ENCODE data around the gene QRICH1. TPM values are rescaled to one million over a fixed set of nuclear protein-coding genes. Genes with fewer than 3 reads are reported as not detected.

The QRICH1 gene
- total RNA-seq, 1 experiment from 2014 or later, result 80.0 TPM

DNA sequence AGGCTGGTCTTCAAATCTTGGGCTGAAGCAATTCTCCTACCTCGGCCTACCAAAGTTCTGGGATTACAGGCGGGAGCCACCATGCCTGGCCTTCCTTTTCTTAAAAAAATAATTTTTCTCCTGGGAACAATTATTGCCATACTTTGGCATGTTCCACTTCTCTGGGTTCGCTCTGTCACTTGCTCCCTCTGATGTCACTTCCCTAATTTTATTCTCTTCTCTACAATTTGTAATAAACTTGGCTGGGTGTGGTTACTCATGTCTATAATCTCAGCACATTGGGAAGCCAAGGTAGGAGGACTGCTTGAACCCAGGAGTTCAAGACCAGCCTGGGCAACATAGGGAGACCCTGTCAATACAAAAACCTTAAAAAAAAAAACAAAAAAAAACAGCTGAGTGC is 58.6 kb downstream of the QRICH1 start:
- no peaks in the 10 kb centered on the region for H4K20me1 ChIP-seq (ENCODE audit: insufficient read depth, low read depth, low read length)

DNA sequence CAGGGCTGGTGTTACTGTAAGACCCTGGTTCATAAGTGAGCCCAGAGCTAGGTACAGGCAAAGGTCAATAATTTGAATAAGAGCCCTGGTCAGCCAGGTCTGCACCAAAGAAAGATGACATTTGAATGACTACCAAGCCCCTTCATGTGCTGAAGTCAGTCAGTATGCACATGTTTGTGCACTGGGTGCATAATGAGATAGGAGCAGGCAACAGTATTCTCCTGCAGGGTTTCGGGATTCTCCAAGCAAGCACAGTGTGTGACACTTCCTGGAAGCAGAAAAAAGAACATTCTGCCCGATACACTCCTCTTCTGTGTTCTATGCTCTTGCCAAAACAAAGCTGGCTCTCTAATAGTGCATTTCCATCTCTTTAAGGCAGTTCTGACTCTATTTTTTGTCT is 59.2 kb downstream of the QRICH1 start:
- Histone ChIP-seq H3K36me3 (ENCODE audit: insufficient read depth, low read length) (peaks cover 26% of the 10 kb centered on the region; the same call in 1 of the 2 replicates), H3K4me3 (ENCODE audit: low read length) (no peak overlapping the region), H3K4me1 (ENCODE audit: low read length) (peaks cover 2% of the 10 kb centered on the region), H3K9ac (ENCODE audit: low read length) (no peak overlapping the region), H3K27ac (ENCODE audit: low read length) (no peak overlapping the region), H3K27me3 (ENCODE audit: low read length) (no peaks in the 10 kb centered on the region), H3K4me2 (ENCODE audit: low read depth, low read length, poor library complexity, severe bottlenecking) (no peak overlapping the region), H3K9me2 (replicated peaks; ENCODE audit: insufficient read depth, low read length) (no peaks in the 10 kb centered on the region), H3K79me2 (ENCODE audit: low read length) (0 out of 2 replicates have a peak, but pooled peaks cover 3% of the 10 kb centered on the region), H2AFZ (ENCODE audit: low read length) (no peak overlapping the region), H4K20me1 (ENCODE audit: insufficient read depth, low read depth, low read length) (no peaks in the 10 kb centered on the region), H3K9me3 (ENCODE audit: low read length) (no peaks in the 10 kb centered on the region)
- no peak for DNase-seq

More for the DNA sequence above, 58.6 kb downstream of the QRICH1 start:
- Histone ChIP-seq H3K4me2 (ENCODE audit: low read depth, low read length, poor library complexity, severe bottlenecking) (no peak overlapping the region), H3K9ac (ENCODE audit: low read length) (no peak overlapping the region), H3K36me3 (ENCODE audit: insufficient read depth, low read length) (peaks cover 26% of the 10 kb centered on the region; the same call in 1 of the 2 replicates), H3K9me3 (ENCODE audit: low read length) (no peaks in the 10 kb centered on the region), H3K79me2 (ENCODE audit: low read length) (0 out of 2 replicates have a peak, but pooled peaks cover 3% of the 10 kb centered on the region), H3K27ac (ENCODE audit: low read length) (no peak overlapping the region), H3K27me3 (ENCODE audit: low read length) (no peaks in the 10 kb centered on the region), H3K4me1 (ENCODE audit: low read length) (no peaks in the 10 kb centered on the region), H3K9me2 (replicated peaks; ENCODE audit: insufficient read depth, low read length) (no peaks in the 10 kb centered on the region), H2AFZ (ENCODE audit: low read length) (no peak overlapping the region), H3K4me3 (ENCODE audit: low read length) (no peak overlapping the region)
- no peak for DNase-seq

DNA sequence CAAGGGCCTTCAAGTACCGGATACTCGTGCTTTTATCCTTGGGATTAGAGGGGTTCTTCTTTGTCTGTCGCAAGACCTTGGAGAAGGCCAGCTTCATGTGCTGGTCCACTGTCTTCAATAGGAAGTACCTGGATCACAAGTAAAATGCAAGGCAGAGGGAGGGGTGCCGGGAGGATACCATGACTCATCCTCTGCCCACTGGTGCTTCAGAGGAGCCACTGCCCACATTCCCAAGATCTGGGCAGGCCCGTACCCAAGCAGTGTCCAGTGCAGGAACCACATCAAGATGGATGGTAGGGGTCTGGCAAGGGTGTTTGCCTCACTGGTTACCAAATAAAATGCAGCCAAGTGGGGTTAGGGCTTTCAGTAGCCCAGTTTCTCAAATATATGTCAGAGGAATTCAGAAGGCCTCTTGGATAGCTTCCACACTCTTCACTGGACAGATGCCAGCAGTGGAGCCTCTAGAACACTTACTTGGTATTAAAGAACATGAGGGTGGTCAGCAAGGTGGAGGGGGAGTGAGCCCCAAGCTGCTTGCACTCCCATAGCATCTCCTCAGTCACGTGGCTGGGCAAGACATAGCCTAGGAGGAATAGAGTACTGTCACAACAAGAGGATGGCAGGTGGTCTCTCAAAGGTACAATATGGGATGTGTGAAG is 61.1 kb downstream of the QRICH1 start:
- H3K36me3 ChIP-seq (ENCODE audit: insufficient read depth, low read length), result peaks cover 32% of the 10 kb centered on the region; the same call in 1 of the 2 replicates
- H2AFZ ChIP-seq (ENCODE audit: low read length), result no peak overlapping the region

DNA sequence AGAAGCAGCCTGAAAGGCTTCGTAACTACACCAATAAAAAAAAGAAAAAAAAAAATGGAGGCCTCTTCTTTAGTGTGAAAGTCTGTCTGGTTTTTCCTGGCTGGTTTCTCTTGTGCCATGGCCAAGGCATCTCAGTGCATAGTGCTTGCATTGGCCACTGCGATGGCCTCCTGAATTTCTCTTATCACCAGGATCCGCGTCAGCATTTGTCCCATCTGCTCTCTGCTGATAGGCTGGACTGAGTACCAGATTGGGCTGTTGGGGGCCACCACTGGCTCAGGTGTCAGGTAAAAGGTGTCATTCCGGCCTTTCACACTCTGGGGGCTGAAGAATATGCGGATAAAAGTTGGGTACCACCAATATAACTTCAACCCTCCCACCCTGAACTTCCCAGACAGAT is 63.5 kb downstream of the QRICH1 start:
- H3K36me3 ChIP-seq (ENCODE audit: insufficient read depth, low read length), result peaks cover 41% of the 10 kb centered on the region; the same call in 1 of the 2 replicates
- H3K4me1 ChIP-seq (ENCODE audit: low read length), result peaks cover 43% of the 10 kb centered on the region
- H3K79me2 ChIP-seq (ENCODE audit: low read length), result peaks cover 31% of the 10 kb centered on the region
- no peak for DNase-seq
- no peak overlapping the region for H2AFZ ChIP-seq (ENCODE audit: low read length)
- H3K27me3 ChIP-seq (ENCODE audit: low read length), result no peaks in the 10 kb centered on the region
- H3K9me3 ChIP-seq (ENCODE audit: low read length), result no peaks in the 10 kb centered on the region
- no peaks in the 10 kb centered on the region for H3K9me2 ChIP-seq (replicated peaks; ENCODE audit: insufficient read depth, low read length)
- H4K20me1 ChIP-seq (ENCODE audit: insufficient read depth, low read depth, low read length), result peaks cover 1% of the 10 kb centered on the region; the same call in 1 of the 2 replicates
- H3K4me2 ChIP-seq (ENCODE audit: low read depth, low read length, poor library complexity, severe bottlenecking), result no peak overlapping the region
- H3K4me3 ChIP-seq (ENCODE audit: low read length), result no peak overlapping the region
- no peak overlapping the region for H3K9ac ChIP-seq (ENCODE audit: low read length)
- H3K27ac ChIP-seq (ENCODE audit: low read length), result no peak overlapping the region

More for the DNA sequence above, 61.1 kb downstream of the QRICH1 start:
- no peak overlapping the region for H3K4me3 ChIP-seq (ENCODE audit: low read length)
- no peaks in the 10 kb centered on the region for H3K27me3 ChIP-seq (ENCODE audit: low read length)
- H3K9me3 ChIP-seq (ENCODE audit: low read length), result no peaks in the 10 kb centered on the region
- H3K4me1 ChIP-seq (ENCODE audit: low read length), result peaks cover 19% of the 10 kb centered on the region
- H3K79me2 ChIP-seq (ENCODE audit: low read length), result peaks cover 17% of the 10 kb centered on the region
- H3K27ac ChIP-seq (ENCODE audit: low read length), result no peak overlapping the region
- no peaks in the 10 kb centered on the region for H4K20me1 ChIP-seq (ENCODE audit: insufficient read depth, low read depth, low read length)
- H3K9me2 ChIP-seq (replicated peaks; ENCODE audit: insufficient read depth, low read length), result no peaks in the 10 kb centered on the region
- no peak overlapping the region for H3K9ac ChIP-seq (ENCODE audit: low read length)
- no peak for DNase-seq
- H3K4me2 ChIP-seq (ENCODE audit: low read depth, low read length, poor library complexity, severe bottlenecking), result no peak overlapping the region

DNA sequence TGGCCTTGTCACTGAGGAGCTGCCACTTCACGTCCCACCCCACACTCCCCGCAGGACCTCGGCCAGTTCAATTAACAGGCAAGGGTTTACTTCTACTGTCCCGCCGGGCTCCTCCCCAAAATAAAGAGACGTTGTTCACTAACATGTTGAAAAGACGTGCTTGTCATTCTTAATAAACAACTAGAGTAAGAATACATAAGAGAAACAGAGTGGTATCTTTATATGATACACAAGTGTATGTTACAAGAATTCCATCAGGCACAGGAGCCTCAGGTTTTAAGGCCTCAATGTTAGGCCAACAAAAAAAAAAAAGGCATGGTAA is 64.3 kb downstream of the QRICH1 start:
- H3K9ac ChIP-seq (ENCODE audit: low read length), result peak overlapping the region; percentile 62
- H3K79me2 ChIP-seq (ENCODE audit: low read length), result peaks cover 39% of the 10 kb centered on the region

DNA sequence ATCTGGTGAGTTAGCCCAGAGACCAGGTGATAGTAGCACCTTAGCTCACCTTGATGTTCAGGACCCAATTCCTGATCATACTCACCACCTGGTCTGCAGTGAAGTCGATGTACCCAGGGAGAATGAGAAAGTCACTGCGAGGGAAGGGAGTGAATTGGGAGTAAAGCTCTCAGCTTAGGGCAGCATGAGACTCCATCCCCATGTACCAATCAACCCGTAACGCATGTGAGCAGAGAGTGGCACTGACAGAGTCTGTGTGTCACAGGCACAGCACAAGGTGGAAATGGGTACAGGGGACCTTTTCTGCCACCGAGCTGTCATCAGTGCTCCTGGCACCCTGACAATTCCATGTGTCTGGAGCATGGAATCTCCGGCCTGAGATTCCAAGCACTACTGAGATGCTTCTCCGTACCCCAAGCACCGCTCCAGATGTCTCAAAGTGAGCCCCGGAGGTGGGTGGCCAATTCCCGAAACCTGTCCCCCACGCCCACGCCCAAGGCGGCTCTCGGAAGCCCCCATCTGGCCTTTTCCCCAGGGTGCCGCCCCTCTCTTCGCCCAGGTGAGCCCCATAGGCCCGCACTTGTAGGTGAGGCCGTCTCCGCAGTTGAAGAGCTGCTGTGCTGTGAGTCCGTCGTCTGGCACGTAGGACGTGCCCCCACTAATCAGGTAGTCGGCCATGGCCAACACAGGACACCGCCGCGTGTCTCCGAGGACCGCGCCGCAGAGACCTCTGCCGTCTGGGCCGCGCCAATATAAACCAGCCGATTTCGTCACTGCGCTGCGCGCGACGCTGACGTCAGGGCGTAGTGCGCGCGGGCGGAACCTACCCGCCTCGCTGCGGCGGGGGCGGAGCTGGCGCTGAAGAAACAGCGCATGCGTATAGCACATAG is 65.0 kb downstream of the QRICH1 start, which contains the start of gene IMPDH2:
IMPDH2 (minus strand) TSS at position 726 of the 890 bp plus-strand sequence; CDS start at position 678, 48 bp downstream.
- Histone ChIP-seq H3K79me2 (ENCODE audit: low read length) (peaks cover 45% of the 10 kb centered on the region), H3K27ac (ENCODE audit: low read length) (peak within 1 kb of the TSS; percentile 77), H3K4me1 (ENCODE audit: low read length) (peaks cover 57% of the 10 kb centered on the region), H3K4me3 (ENCODE audit: low read length) (peak within 1 kb of the TSS; percentile 76), H3K9me2 (replicated peaks; ENCODE audit: insufficient read depth, low read length) (no peaks in the 10 kb centered on the region), H3K9me3 (ENCODE audit: low read length) (no peaks in the 10 kb centered on the region), H2AFZ (ENCODE audit: low read length) (no peak within 1 kb of the TSS), H3K4me2 (ENCODE audit: low read depth, low read length, poor library complexity, severe bottlenecking) (peak within 1 kb of the TSS; percentile 91), H3K9ac (ENCODE audit: low read length) (peak within 1 kb of the TSS; percentile 99), H4K20me1 (ENCODE audit: insufficient read depth, low read depth, low read length) (peaks cover 11% of the 10 kb centered on the region; the same call in 1 of the 2 replicates), H3K27me3 (ENCODE audit: low read length) (no peaks in the 10 kb centered on the region), H3K36me3 (ENCODE audit: insufficient read depth, low read length) (peaks cover 47% of the 10 kb centered on the region)
- peak; percentile 98 for DNase-seq

More for the DNA sequence above, 64.3 kb downstream of the QRICH1 start:
- H2AFZ ChIP-seq (ENCODE audit: low read length), result no peak overlapping the region
- H3K27ac ChIP-seq (ENCODE audit: low read length), result peak overlapping the region; percentile 30; the same call in 1 of the 2 replicates
- DNase-seq, result no peak
- H3K27me3 ChIP-seq (ENCODE audit: low read length), result no peaks in the 10 kb centered on the region
- peak overlapping the region; percentile 91 for H3K4me2 ChIP-seq (ENCODE audit: low read depth, low read length, poor library complexity, severe bottlenecking)
- H3K4me1 ChIP-seq (ENCODE audit: low read length), result peaks cover 51% of the 10 kb centered on the region
- H4K20me1 ChIP-seq (ENCODE audit: insufficient read depth, low read depth, low read length), result peaks cover 6% of the 10 kb centered on the region; the same call in 1 of the 2 replicates
- peak overlapping the region; percentile 76 for H3K4me3 ChIP-seq (ENCODE audit: low read length)
- H3K36me3 ChIP-seq (ENCODE audit: insufficient read depth, low read length), result peaks cover 41% of the 10 kb centered on the region
- H3K9me3 ChIP-seq (ENCODE audit: low read length), result no peaks in the 10 kb centered on the region
- no peaks in the 10 kb centered on the region for H3K9me2 ChIP-seq (replicated peaks; ENCODE audit: insufficient read depth, low read length)

DNA sequence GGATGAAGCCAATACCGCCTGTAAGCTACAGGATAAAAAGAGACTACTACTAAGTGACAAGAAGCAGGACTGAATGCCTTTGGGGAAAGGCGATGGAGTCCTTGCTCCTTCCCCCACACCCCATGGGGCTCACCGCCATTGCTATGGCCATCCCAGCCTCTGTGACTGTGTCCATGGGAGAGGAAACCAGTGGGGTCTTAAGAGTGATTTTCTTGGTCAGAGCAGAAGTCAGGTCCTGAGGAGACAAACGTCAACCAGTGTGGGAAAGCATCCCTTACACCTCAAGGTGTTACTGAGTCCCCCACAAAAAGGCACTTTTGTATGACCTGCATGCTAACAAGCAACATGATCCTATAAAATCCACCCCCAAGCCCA is 65.6 kb downstream of the QRICH1 start:
- H3K4me1 ChIP-seq (ENCODE audit: low read length), result peaks cover 62% of the 10 kb centered on the region
- H3K79me2 ChIP-seq (ENCODE audit: low read length), result peaks cover 51% of the 10 kb centered on the region
- H3K27ac ChIP-seq (ENCODE audit: low read length), result peak overlapping the region; percentile 77

DNA sequence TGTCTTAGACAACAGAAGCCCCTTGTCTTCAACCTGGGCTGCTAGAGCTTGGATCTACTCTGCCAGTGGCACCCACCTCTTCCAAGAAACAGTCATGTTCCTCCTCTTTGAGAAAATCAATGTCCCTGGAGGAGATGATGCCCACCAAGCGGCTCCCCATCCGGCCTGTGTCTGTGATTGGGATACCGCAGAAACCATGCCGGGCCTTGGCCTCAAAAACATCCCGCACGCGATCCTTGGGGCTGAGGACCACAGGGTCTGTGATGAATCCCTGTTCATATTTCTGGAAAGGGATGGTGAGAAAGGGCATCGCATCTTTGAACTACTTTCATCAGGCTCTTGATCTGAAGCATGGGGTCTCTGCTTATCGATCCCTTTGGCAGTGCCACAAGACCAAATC is 66.2 kb downstream of the QRICH1 start:
- Histone ChIP-seq H3K9me3 (ENCODE audit: low read length) (no peaks in the 10 kb centered on the region), H3K4me2 (ENCODE audit: low read depth, low read length, poor library complexity, severe bottlenecking) (peak overlapping the region; percentile 91), H3K36me3 (ENCODE audit: insufficient read depth, low read length) (peaks cover 49% of the 10 kb centered on the region), H3K4me1 (ENCODE audit: low read length) (peaks cover 67% of the 10 kb centered on the region), H2AFZ (ENCODE audit: low read length) (no peak overlapping the region), H4K20me1 (ENCODE audit: insufficient read depth, low read depth, low read length) (peaks cover 11% of the 10 kb centered on the region; the same call in 1 of the 2 replicates), H3K27me3 (ENCODE audit: low read length) (no peaks in the 10 kb centered on the region), H3K27ac (ENCODE audit: low read length) (peak overlapping the region; percentile 77; the same call in 1 of the 2 replicates), H3K79me2 (ENCODE audit: low read length) (peaks cover 57% of the 10 kb centered on the region), H3K9ac (ENCODE audit: low read length) (peak overlapping the region; percentile 99; the same call in 1 of the 2 replicates), H3K4me3 (ENCODE audit: low read length) (peak overlapping the region; percentile 76; the same call in 1 of the 2 replicates), H3K9me2 (replicated peaks; ENCODE audit: insufficient read depth, low read length) (no peaks in the 10 kb centered on the region)
- no peak for DNase-seq

More for the DNA sequence above, 65.6 kb downstream of the QRICH1 start:
- DNase-seq, result peak; percentile 54
- peak overlapping the region; percentile 76 for H3K4me3 ChIP-seq (ENCODE audit: low read length)
- peak overlapping the region; percentile 91 for H3K4me2 ChIP-seq (ENCODE audit: low read depth, low read length, poor library complexity, severe bottlenecking)
- no peaks in the 10 kb centered on the region for H3K9me3 ChIP-seq (ENCODE audit: low read length)
- peaks cover 11% of the 10 kb centered on the region; the same call in 1 of the 2 replicates for H4K20me1 ChIP-seq (ENCODE audit: insufficient read depth, low read depth, low read length)
- no peaks in the 10 kb centered on the region for H3K27me3 ChIP-seq (ENCODE audit: low read length)
- peaks cover 51% of the 10 kb centered on the region for H3K36me3 ChIP-seq (ENCODE audit: insufficient read depth, low read length)
- no peaks in the 10 kb centered on the region for H3K9me2 ChIP-seq (replicated peaks; ENCODE audit: insufficient read depth, low read length)
- H2AFZ ChIP-seq (ENCODE audit: low read length), result no peak overlapping the region
- H3K9ac ChIP-seq (ENCODE audit: low read length), result peak overlapping the region; percentile 99

All from Karpas-422 (cell line).